DOHH2 (cell line): Measurements from ENCODE around the gene MYO1C.

ENCODE experiments used
- H3F3A ChIP-seq: fragments of 200-600 bp; sonication (generic), shearing (Covaris generic); 2 replicates; pipeline ENCODE4 v1.6.0; 2016; ENCODE audit warnings: antibody characterized with exemption, mild to moderate bottlenecking; ENCODE audit not compliant: control insufficient read depth, insufficient read depth
- H3K27ac ChIP-seq: fragments of 200-600 bp; sonication (generic); 2 replicates; pipeline ENCODE4 v1.5.1; 2014; ENCODE audit warnings: low read depth, mild to moderate bottlenecking, low read length, moderate library complexity
- H3K27me3 ChIP-seq: fragments of 200-600 bp; sonication (generic); 2 replicates; pipeline ENCODE4 v1.6.1; 2014; ENCODE audit warnings: mild to moderate bottlenecking, low read length, mixed read lengths; ENCODE audit not compliant: control insufficient read depth
- H3K36me3 ChIP-seq: fragments of 200-600 bp; sonication (generic); 2 replicates; pipeline ENCODE4 v1.6.1; 2014; ENCODE audit warnings: mild to moderate bottlenecking, low read length, moderate library complexity, mixed read lengths; ENCODE audit not compliant: control insufficient read depth
- H3K4me1 ChIP-seq: fragments of 200-600 bp; sonication (generic); 2 replicates; pipeline ENCODE4 v1.6.1; 2014; ENCODE audit warnings: mild to moderate bottlenecking, low read length, mixed read lengths; ENCODE audit not compliant: control insufficient read depth
- H3K4me2 ChIP-seq: fragments of 200-600 bp; sonication (generic); 2 replicates; pipeline ENCODE4 v1.6.0; 2014; ENCODE audit warnings: mild to moderate bottlenecking, low read length, moderate library complexity
- H3K4me3 ChIP-seq: fragments of 200-600 bp; sonication (generic); 2 replicates; pipeline ENCODE4 v1.5.1; 2014; ENCODE audit warnings: mild to moderate bottlenecking, low read length, mixed read lengths
- H3K79me2 ChIP-seq: fragments of 200-600 bp; sonication (generic); 2 replicates; pipeline ENCODE4 v1.6.1; 2014; ENCODE audit warnings: mild to moderate bottlenecking, low read length, mixed read lengths; ENCODE audit not compliant: control insufficient read depth
- H3K9me2 ChIP-seq: fragments of 200-600 bp; sonication (generic); replicated peaks from 2 replicates; pipeline ENCODE4 v1.6.1; 2014; ENCODE audit warnings: mild to moderate bottlenecking, low read length, mixed read lengths; ENCODE audit not compliant: control insufficient read depth
- H3K9me3 ChIP-seq: fragments of 200-600 bp; sonication (generic); 2 replicates; pipeline ENCODE4 v1.6.1; 2014; ENCODE audit warnings: antibody characterized with exemption, low read length, mixed read lengths; ENCODE audit not compliant: control insufficient read depth, insufficient read depth
- H4K20me1 ChIP-seq: fragments of 200-600 bp; sonication (generic); 2 replicates; pipeline ENCODE4 v1.6.0; 2014; ENCODE audit warnings: low read depth, mild to moderate bottlenecking, antibody characterized with exemption, low read length, moderate library complexity; ENCODE audit not compliant: control insufficient read depth, insufficient read depth
- EZH2phosphoT487 ChIP-seq: fragments of 200-600 bp; sonication (generic); IDR thresholded peaks from 2 replicates; pipeline ENCODE4 v1.6.1; 2017; ENCODE audit warnings: borderline replicate concordance, mild to moderate bottlenecking, antibody characterized with exemption, low read length, moderate library complexity, mixed read lengths
- TF ChIP-seq, protein P1 (sequence below): fragments of 200-600 bp; sonication (generic); IDR thresholded peaks from one replicate; pipeline ENCODE4 v1.5.1; 2014; ENCODE audit warnings: antibody characterized with exemption, mild to moderate bottlenecking, low read depth, low read length; ENCODE audit not compliant: poor library complexity, severe bottlenecking

MYO1C gene

DNA sequence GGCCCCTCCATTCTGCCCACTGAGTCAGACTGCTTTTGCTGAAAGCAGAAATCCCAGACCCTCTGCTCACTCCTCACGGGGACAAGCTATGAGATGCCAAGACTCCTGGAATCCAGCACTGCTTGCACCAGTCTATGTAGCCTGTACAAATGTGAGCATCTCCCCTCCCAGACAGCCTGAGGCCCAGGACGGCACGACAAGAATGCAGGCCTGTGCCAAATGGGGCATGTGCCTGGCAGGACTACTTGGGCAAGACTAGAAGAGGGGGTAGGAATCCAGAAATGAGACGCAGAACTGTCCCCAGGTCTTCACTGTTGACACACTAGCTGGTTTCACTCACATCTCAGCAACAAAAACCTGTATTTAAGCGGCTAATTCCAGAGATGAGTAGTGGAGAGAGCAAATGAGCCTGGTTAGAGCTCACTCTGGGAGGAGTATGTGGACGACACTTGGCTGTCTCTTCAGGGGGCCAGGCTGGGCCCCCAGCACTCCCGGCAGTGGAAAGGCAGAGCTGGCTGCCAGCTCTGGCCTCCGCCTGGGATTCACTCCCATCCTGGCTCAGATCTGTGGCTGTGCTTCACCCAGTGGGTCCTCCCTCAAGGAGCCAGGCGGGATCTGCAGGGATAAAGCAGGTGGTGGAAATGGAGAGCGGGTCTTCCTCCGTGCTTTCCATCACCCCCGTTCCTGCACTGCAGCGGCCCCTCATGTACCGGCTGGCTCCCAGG, 2.9 kb upstream of the MYO1C start:
- Histone ChIP-seq H4K20me1 (no peaks in the 10 kb centered on the region), H3K4me2 (no peak overlapping the region), H3K79me2 (no peaks in the 10 kb centered on the region), H3K4me3 (no peak overlapping the region), H3K27ac (no peak overlapping the region), H3F3A (peaks cover 1% of the 10 kb centered on the region; the same call in 1 of the 2 replicates), H3K36me3 (no peaks in the 10 kb centered on the region), H3K4me1 (peaks cover 23% of the 10 kb centered on the region), H3K9me2 (no peaks in the 10 kb centered on the region), H3K9me3 (no peaks in the 10 kb centered on the region), H3K27me3 (peaks cover 12% of the 10 kb centered on the region)
- TF ChIP-seq, protein P1, sequence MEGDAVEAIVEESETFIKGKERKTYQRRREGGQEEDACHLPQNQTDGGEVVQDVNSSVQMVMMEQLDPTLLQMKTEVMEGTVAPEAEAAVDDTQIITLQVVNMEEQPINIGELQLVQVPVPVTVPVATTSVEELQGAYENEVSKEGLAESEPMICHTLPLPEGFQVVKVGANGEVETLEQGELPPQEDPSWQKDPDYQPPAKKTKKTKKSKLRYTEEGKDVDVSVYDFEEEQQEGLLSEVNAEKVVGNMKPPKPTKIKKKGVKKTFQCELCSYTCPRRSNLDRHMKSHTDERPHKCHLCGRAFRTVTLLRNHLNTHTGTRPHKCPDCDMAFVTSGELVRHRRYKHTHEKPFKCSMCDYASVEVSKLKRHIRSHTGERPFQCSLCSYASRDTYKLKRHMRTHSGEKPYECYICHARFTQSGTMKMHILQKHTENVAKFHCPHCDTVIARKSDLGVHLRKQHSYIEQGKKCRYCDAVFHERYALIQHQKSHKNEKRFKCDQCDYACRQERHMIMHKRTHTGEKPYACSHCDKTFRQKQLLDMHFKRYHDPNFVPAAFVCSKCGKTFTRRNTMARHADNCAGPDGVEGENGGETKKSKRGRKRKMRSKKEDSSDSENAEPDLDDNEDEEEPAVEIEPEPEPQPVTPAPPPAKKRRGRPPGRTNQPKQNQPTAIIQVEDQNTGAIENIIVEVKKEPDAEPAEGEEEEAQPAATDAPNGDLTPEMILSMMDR: no peak

DNA sequence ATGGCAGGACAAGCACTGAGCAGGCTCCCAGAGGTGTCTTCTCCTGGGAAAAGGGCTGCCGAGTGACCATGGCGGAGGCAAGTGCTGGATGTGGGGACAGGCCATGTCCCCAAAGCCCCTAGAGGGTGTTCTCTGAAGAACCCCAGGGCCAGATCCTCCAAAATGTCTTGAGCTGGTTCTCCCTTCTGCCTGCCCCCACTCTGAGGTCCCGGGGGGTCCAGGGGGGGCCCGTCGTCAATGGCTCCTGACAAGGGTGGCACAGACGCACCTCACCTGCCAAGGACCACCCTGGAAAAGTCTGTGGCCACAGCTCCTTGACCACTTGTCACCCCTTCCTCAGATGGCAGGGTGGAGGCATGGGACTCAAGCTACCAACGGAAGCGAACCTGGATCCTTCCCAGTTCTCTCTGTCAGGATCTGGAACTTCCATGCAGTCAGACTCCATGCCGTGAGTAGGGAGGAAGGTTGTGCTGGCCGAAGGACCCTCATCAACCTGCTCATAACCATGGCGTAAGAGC, 2.3 kb upstream of the MYO1C start:
- Histone ChIP-seq H3K79me2 (no peaks in the 10 kb centered on the region), H4K20me1 (no peaks in the 10 kb centered on the region), H3F3A (peaks cover 3% of the 10 kb centered on the region; the same call in 1 of the 2 replicates), H3K36me3 (no peaks in the 10 kb centered on the region), H3K4me2 (no peak overlapping the region), H3K9me2 (no peaks in the 10 kb centered on the region), H3K9me3 (no peaks in the 10 kb centered on the region), H3K4me1 (peaks cover 29% of the 10 kb centered on the region), H3K27me3 (peaks cover 12% of the 10 kb centered on the region), H3K27ac (no peak overlapping the region), H3K4me3 (no peak overlapping the region)
- no peak for TF ChIP-seq EZH2phosphoT487
- TF ChIP-seq, protein P1: no peak

DNA sequence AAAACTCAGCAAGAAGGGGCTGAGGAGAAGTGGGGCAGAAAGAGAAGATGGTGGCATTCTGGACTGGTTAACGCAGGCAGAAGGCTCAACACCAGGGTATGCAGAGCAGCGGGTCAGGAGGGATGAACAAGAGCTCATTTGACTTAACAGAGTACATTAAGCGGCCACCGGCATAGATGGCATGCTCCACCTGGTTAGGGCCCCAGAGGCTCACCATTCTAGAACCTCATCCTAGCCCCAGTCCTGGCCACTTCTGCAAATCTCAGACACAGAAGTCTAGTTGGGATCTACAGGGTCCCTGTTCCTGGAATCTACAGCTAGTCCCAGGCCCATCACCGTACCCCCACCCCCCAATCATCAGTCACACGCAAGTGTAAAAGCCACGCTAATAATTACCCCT, 1.7 kb upstream of the MYO1C start:
- Histone ChIP-seq H3K27me3 (peaks cover 12% of the 10 kb centered on the region), H3K27ac (no peak overlapping the region), H3K9me3 (no peaks in the 10 kb centered on the region), H3K4me3 (no peak overlapping the region), H3F3A (peaks cover 3% of the 10 kb centered on the region; the same call in 1 of the 2 replicates), H3K4me2 (no peak overlapping the region), H4K20me1 (no peaks in the 10 kb centered on the region), H3K9me2 (no peaks in the 10 kb centered on the region), H3K4me1 (peaks cover 31% of the 10 kb centered on the region), H3K79me2 (no peaks in the 10 kb centered on the region), H3K36me3 (no peaks in the 10 kb centered on the region)
- TF ChIP-seq, protein P1: no peak
- TF ChIP-seq EZH2phosphoT487: no peak
